ENCODE data around the gene KRT27. TPM values are rescaled to one million over a fixed set of nuclear protein-coding genes. Genes with fewer than 3 reads are reported as not detected.

The KRT27 gene
- total and polyA plus RNA-seq, 2 experiments from 2014 or later = not detected

GRCh38 chr17:40830085-40830776, 47.9 kb upstream of the KRT27 start:
- no peak for DNase-seq (ENCODE audit: low spot score)
- Histone ChIP-seq H3F3A (replicated peaks; ENCODE audit: low read depth) (no peaks in the 10 kb centered on the region), H3K79me2 (replicated peaks; ENCODE audit: insufficient read depth) (no peaks in the 10 kb centered on the region), H3K9me2 (ENCODE audit: insufficient read depth) (no peaks in the 10 kb centered on the region), H3K27me3 (ENCODE audit: insufficient read depth) (peaks cover 98% of the 10 kb centered on the region), H2AFZ (no peak overlapping the region), H3K4me2 (no peak overlapping the region), H3K36me3 (ENCODE audit: insufficient read depth) (no peaks in the 10 kb centered on the region; the same call in 1 of the 2 replicates), H4K20me1 (replicated peaks; ENCODE audit: insufficient read depth) (peaks cover 30% of the 10 kb centered on the region), H3K27ac (ENCODE audit: low read depth) (no peak overlapping the region), H3K4me1 (ENCODE audit: insufficient read depth) (peaks cover 6% of the 10 kb centered on the region; the same call in 1 of the 2 replicates), H3K4me3 (no peak overlapping the region)
- Mint-ChIP-seq H3K27me3 (ENCODE audit: insufficient read depth, low read depth, poor library complexity) (peaks cover 28% of the 10 kb centered on the region), H3K9me3 (no peaks in the 10 kb centered on the region), H3K4me1 (peaks cover 6% of the 10 kb centered on the region), H3K4me3 (no peak overlapping the region), H3K27ac (no peak overlapping the region), H3K36me3 (ENCODE audit: low read depth) (peaks cover 5% of the 10 kb centered on the region; the same call in 2 of the 3 replicates)
- no peak for ATAC-seq
- TF ChIP-seq, protein P1, sequence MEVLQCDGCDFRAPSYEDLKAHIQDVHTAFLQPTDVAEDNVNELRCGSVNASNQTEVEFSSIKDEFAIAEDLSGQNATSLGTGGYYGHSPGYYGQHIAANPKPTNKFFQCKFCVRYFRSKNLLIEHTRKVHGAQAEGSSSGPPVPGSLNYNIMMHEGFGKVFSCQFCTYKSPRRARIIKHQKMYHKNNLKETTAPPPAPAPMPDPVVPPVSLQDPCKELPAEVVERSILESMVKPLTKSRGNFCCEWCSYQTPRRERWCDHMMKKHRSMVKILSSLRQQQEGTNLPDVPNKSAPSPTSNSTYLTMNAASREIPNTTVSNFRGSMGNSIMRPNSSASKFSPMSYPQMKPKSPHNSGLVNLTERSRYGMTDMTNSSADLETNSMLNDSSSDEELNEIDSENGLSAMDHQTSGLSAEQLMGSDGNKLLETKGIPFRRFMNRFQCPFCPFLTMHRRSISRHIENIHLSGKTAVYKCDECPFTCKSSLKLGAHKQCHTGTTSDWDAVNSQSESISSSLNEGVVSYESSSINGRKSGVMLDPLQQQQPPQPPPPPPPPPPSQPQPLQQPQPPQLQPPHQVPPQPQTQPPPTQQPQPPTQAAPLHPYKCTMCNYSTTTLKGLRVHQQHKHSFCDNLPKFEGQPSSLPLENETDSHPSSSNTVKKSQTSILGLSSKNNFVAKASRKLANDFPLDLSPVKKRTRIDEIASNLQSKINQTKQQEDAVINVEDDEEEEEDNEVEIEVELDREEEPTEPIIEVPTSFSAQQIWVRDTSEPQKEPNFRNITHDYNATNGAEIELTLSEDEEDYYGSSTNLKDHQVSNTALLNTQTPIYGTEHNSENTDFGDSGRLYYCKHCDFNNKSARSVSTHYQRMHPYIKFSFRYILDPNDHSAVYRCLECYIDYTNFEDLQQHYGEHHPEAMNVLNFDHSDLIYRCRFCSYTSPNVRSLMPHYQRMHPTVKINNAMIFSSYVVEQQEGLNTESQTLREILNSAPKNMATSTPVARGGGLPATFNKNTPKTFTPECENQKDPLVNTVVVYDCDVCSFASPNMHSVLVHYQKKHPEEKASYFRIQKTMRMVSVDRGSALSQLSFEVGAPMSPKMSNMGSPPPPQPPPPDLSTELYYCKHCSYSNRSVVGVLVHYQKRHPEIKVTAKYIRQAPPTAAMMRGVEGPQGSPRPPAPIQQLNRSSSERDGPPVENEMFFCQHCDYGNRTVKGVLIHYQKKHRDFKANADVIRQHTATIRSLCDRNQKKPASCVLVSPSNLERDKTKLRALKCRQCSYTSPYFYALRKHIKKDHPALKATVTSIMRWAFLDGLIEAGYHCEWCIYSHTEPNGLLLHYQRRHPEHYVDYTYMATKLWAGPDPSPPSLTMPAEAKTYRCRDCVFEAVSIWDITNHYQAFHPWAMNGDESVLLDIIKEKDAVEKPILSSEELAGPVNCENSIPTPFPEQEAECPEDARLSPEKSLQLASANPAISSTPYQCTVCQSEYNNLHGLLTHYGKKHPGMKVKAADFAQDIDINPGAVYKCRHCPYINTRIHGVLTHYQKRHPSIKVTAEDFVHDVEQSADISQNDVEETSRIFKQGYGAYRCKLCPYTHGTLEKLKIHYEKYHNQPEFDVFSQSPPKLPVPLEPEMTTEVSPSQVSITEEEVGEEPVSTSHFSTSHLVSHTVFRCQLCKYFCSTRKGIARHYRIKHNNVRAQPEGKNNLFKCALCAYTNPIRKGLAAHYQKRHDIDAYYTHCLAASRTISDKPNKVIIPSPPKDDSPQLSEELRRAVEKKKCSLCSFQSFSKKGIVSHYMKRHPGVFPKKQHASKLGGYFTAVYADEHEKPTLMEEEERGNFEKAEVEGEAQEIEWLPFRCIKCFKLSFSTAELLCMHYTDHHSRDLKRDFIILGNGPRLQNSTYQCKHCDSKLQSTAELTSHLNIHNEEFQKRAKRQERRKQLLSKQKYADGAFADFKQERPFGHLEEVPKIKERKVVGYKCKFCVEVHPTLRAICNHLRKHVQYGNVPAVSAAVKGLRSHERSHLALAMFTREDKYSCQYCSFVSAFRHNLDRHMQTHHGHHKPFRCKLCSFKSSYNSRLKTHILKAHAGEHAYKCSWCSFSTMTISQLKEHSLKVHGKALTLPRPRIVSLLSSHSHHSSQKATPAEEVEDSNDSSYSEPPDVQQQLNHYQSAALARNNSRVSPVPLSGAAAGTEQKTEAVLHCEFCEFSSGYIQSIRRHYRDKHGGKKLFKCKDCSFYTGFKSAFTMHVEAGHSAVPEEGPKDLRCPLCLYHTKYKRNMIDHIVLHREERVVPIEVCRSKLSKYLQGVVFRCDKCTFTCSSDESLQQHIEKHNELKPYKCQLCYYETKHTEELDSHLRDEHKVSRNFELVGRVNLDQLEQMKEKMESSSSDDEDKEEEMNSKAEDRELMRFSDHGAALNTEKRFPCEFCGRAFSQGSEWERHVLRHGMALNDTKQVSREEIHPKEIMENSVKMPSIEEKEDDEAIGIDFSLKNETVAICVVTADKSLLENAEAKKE (CRISPR knock-in tag; IDR thresholded peaks at IDR 0.05) = no peak
- TF ChIP-seq POLR2AphosphoS5 (IDR thresholded peaks at IDR 0.05; ENCODE audit: low read depth) = no peak
- TF ChIP-seq, protein P2, sequence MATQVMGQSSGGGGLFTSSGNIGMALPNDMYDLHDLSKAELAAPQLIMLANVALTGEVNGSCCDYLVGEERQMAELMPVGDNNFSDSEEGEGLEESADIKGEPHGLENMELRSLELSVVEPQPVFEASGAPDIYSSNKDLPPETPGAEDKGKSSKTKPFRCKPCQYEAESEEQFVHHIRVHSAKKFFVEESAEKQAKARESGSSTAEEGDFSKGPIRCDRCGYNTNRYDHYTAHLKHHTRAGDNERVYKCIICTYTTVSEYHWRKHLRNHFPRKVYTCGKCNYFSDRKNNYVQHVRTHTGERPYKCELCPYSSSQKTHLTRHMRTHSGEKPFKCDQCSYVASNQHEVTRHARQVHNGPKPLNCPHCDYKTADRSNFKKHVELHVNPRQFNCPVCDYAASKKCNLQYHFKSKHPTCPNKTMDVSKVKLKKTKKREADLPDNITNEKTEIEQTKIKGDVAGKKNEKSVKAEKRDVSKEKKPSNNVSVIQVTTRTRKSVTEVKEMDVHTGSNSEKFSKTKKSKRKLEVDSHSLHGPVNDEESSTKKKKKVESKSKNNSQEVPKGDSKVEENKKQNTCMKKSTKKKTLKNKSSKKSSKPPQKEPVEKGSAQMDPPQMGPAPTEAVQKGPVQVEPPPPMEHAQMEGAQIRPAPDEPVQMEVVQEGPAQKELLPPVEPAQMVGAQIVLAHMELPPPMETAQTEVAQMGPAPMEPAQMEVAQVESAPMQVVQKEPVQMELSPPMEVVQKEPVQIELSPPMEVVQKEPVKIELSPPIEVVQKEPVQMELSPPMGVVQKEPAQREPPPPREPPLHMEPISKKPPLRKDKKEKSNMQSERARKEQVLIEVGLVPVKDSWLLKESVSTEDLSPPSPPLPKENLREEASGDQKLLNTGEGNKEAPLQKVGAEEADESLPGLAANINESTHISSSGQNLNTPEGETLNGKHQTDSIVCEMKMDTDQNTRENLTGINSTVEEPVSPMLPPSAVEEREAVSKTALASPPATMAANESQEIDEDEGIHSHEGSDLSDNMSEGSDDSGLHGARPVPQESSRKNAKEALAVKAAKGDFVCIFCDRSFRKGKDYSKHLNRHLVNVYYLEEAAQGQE (IDR thresholded peaks at IDR 0.05; ENCODE audit: unreplicated experiment) = no peak
- no peak for TF ChIP-seq CREB1 (CRISPR knock-in tag; IDR thresholded peaks at IDR 0.05; ENCODE audit: low read depth)
- no peak for TF ChIP-seq ZNF114 (CRISPR knock-in tag; IDR thresholded peaks at IDR 0.05)
- no peak for TF ChIP-seq NANOG (IDR thresholded peaks at IDR 0.05; ENCODE audit: borderline replicate concordance)
- TF ChIP-seq JUNB (IDR thresholded peaks at IDR 0.05; ENCODE audit: unreplicated experiment) = no peak
- TF ChIP-seq, protein P3, sequence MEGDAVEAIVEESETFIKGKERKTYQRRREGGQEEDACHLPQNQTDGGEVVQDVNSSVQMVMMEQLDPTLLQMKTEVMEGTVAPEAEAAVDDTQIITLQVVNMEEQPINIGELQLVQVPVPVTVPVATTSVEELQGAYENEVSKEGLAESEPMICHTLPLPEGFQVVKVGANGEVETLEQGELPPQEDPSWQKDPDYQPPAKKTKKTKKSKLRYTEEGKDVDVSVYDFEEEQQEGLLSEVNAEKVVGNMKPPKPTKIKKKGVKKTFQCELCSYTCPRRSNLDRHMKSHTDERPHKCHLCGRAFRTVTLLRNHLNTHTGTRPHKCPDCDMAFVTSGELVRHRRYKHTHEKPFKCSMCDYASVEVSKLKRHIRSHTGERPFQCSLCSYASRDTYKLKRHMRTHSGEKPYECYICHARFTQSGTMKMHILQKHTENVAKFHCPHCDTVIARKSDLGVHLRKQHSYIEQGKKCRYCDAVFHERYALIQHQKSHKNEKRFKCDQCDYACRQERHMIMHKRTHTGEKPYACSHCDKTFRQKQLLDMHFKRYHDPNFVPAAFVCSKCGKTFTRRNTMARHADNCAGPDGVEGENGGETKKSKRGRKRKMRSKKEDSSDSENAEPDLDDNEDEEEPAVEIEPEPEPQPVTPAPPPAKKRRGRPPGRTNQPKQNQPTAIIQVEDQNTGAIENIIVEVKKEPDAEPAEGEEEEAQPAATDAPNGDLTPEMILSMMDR (conservative IDR thresholded peaks at IDR 0.05; ENCODE audit: low read depth in 2 of 2) = no peak
- TF ChIP-seq EZH2phosphoT487 (IDR thresholded peaks at IDR 0.05; ENCODE audit: unreplicated experiment) = no peak
- no peak for TF ChIP-seq ZNF331 (CRISPR knock-in tag; IDR thresholded peaks at IDR 0.05; ENCODE audit: low read depth)
- TF ChIP-seq EZH2 (IDR thresholded peaks at IDR 0.05; ENCODE audit: low read depth, unreplicated experiment) = no peak
- no peak for TF ChIP-seq STAT1 (IDR thresholded peaks at IDR 0.05; ENCODE audit: unreplicated experiment)
- TF ChIP-seq ETS1 (IDR thresholded peaks at IDR 0.05) = no peak
